ENCODE data around the gene KIF5A.

DNA sequence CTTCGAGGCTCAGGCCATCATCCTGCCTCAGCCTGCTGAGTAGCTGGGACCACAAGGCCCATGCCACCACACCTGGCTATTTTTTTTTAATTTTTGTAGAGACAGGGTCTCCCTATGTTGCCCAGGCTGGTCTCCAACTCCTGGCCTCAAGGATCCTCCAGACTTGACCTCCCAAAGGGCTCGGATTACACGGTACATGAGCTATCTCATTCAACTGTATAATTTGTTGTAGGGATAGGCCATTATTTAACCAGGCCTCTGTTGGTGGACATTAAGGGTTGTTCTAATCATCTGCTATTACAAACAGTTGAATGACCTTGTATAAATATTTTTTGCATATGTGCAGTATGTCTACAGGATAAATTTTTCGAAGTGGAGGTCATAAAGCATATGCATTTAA lies 9.0 kb downstream of the KIF5A start:
- no peak for TF ChIP-seq POLR2A (IDR thresholded peaks at IDR 0.05)
- TF ChIP-seq, protein P1, sequence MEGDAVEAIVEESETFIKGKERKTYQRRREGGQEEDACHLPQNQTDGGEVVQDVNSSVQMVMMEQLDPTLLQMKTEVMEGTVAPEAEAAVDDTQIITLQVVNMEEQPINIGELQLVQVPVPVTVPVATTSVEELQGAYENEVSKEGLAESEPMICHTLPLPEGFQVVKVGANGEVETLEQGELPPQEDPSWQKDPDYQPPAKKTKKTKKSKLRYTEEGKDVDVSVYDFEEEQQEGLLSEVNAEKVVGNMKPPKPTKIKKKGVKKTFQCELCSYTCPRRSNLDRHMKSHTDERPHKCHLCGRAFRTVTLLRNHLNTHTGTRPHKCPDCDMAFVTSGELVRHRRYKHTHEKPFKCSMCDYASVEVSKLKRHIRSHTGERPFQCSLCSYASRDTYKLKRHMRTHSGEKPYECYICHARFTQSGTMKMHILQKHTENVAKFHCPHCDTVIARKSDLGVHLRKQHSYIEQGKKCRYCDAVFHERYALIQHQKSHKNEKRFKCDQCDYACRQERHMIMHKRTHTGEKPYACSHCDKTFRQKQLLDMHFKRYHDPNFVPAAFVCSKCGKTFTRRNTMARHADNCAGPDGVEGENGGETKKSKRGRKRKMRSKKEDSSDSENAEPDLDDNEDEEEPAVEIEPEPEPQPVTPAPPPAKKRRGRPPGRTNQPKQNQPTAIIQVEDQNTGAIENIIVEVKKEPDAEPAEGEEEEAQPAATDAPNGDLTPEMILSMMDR (IDR thresholded peaks at IDR 0.05): no peak
